NT2/D1 (cell line): Measurements from ENCODE around the gene STIM2.

Experiments used
- SUZ12 ChIP-seq: IDR thresholded peaks from 2 replicates; pipeline ENCODE4 v1.6.1; 2011; ENCODE audit not compliant: insufficient read length, insufficient read depth; ENCODE audit errors: extremely low read depth
- YY1 ChIP-seq: IDR thresholded peaks from 2 replicates; pipeline ENCODE4 v1.6.1; 2011; ENCODE audit not compliant: insufficient read length, insufficient read depth
- ZNF274 ChIP-seq: IDR thresholded peaks from 2 replicates; pipeline ENCODE4 v1.6.1; 2011; ENCODE audit warnings: mild to moderate bottlenecking, low read depth, low read length

DNA sequence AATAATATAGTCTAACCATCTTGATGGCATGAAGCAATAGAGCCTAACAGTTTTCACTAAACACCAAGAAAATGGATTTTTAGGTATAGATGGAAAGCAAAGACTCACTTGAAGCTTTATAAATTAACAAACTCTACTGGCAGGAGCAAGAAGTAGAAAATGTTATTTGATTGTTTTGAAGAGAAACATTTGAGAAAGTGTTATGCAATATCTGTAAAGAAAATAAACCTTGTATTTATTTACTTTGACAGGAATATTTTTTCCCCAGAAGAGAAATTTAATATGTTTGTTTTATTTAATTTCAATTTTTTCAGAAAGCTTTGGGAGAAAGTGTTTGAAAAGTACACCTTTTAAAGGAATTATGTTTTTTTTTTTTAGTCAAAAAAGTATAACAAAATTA, 139.0 kb downstream of the STIM2 start:
- TF ChIP-seq YY1 (no peak), ZNF274 (no peak), SUZ12 (no peak)
